GM18519 (cell line): ENCODE measurements around the gene MYO3B.
"Not testable (repeated sequence)": the region's sequence is repeated elsewhere in the genome, so short reads cannot be mapped to it uniquely, and the experiment has no call there.

Experiments
- ATAC-seq: cut with Tn5 transposase; IDR thresholded peaks from one replicate; pipeline ENCODE4 v1.9.1; 2021; ENCODE audit warnings: mild to moderate bottlenecking, moderate library complexity; ENCODE audit not compliant: unreplicated experiment, low FRiP score

Gene MYO3B

DNA sequence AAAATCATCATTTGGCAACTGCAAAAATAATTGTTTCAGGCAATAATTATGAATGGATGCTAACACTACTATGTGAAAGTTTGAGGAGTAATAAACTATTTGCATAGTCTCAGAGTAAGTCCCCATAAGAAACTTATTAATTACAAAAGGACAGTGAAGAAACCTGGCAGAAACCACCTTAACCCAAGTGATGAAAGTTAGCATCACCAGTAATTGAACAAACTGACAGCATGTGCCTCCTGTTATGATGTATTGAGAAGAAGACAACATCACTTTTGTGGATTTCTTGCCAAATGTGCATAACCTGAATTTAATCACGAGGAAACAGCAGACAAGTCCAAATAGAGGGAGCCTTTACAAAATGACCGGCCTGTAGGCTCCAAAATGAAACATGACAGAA lies 353.9 kb downstream of the MYO3B start:
- no peak for ATAC-seq

DNA sequence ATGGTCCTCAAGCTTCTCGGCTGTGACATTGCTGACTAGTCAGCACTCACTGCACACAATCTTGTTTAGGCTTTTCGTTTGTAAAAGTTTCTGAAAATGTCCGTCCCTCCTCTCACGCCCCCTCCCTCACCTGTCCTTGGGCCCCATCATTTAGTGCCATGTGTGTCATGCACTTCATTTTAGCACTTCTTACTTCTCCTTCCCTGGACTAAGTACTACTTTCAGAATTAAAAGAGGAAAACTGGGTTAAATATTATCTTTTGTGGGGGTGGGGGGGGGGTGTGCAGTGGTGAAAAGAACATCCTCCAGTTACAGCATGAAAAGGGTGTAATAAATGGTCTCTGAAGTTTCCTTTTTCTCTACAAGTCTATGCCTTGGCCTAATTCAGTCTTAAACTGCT lies 355.2 kb downstream of the MYO3B start:
- ATAC-seq: no peak

DNA sequence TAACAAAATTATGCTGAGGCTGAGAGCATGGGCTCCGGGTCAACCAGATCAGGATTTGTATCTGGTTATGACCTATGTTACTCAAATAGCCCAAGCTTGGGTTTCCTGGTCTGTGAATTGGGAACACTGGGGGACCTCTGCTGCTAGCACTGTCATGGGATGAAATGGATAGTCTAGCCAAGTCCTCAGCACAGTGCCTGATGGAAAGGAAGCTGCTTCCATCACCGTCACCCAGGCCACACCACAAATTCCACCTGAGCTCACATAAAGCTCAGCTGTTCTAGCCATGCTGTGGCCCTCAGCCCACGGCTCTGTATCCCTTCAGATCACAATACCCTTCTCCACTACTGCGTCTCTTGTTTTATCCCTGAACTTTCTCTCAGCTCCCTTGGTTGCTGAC lies 357.6 kb downstream of the MYO3B start:
- ATAC-seq: no peak

DNA sequence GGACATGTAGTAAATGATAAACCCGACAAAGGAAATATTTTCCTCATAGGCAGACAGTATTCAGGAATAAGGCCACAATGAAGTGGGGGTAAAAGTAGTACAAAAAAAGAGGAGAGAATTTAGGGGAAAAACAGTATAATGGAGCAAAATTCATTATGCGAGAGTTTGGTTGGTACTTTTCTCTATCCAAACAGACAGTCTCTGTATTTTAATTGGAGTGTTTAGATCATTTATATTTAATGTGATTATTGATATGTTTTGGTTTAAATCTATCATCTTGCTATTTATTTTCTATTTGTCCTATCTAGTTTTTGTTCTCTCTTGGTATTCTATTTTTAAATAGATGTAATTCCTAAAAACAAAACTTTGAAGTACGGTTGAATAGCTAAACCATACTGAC lies 366.9 kb downstream of the MYO3B start:
- no peak for ATAC-seq

DNA sequence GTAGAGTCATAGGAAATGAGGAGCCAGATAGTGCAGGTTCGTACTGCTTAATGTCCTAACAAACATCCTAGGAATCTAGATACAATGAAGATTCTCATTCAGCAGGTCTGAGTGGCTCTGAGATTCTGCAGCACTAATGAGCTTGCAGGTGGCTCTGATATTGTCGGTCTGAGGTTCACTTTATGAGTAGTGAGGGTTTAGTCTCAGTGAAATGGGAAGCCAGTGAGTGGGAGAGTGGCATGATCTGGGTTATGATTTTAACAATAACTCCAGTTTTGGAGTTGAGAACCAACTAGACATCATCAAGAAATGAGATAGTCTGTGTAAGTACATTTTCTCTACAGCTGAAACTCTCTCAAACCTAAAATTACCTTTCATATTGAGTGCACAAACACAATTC lies 370.4 kb downstream of the MYO3B start:
- no peak for ATAC-seq

DNA sequence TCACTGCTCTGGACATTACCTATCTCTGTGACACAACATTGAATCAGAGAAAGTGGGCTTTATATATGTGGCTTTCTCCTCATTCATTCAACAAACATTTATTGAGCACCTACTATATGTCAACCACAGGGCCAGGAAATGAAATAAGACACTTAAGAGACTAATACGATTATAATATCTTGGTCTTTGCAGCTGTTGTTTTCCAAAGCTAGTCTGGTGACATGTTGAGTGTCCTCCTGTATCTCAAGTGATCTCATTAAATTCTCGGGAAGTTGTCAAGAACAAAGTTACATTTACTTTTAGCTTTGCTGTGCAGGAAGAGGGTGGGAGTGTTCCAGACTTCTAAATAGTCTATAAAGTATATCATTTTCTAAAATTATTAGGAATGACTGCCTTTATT lies 372.6 kb downstream of the MYO3B start:
- no peak for ATAC-seq

DNA sequence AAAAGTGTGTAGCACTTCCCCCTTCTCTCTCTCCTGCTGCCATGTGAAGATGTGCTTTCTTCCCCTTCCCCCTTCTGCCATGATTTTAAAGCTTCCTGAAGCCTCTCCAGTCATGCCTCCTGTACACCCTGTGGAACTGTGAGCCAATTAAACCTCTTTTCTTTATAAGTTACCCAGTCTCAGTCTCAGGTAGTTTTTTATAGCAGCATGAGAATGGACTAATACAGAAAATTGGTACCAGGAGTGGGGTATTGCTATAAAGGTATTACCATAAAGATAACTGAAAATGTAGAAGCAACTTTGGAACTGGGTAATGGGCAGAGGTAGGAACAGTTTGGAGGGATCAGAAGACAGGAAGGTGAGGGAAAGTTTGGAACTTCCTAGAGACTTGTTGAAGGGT lies 374.0 kb downstream of the MYO3B start:
- not testable (repeated sequence) for ATAC-seq

DNA sequence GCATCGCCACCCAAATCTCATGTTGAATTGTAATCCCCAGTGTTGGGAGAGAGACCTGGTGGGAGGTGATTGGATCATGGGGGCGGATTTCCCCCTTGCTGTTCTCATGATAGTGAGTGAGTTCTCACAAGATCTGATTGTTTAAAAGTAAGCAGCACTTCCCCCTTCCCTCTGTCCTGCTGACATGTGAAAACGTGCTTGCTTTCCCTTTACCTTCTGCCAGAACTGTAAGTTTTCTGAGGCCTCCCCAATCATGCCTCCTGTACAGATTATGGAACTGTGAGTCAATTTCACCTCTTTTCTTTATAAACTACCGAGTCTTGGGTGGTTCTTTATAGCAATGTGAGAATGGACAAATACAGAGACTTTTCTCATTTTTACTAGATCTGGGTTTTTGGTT lies 375.8 kb downstream of the MYO3B start:
- ATAC-seq: no peak

DNA sequence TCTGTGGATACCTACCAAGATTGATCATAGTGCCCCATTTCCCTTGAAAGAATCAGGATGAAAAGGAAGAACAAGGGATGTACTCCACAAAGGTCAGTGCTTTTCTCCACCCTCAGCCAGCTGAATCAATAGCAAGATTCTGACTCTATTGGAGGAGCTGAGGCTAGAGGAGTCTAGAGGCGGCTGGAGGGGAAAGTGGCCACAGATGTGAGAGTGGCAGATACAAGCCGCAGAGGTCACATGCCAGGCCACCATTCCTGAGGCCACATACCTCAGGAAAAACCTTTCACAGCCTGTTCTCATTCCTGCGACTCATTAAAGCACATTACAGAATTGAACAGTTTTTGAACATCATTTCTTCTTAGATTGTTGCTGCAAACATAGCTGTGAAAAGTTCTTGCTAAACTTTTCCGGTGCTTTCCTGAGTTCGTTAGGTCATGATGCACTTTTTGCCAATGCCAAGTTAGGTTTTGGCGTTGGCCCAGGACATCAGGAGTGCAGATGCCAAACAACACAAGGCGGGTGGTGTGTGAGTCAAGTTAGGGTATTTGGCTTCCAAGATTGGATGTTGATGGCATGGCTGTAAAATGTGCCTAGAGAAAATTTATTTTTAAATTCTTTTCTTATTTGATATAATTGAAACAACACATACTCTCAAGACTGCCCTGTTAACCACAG lies 376.5 kb downstream of the MYO3B start:
- no peak for ATAC-seq

DNA sequence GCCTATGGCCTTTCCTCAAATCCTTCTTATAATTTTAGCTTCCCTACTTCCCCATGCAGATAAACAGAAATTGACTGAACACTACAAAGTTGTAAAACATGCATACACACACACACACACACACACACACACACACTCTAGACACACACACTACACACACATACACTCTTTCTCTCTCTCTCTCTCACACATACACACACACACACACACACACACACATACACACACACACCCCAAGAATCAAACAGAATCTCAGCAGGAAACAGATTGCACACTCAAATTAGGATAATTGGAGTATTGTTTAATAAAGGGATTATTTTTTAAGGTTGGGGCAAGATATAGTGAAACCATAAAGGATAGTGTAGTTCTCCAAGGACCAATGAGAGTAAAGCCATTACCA lies 385.0 kb downstream of the MYO3B start:
- ATAC-seq: no peak

DNA sequence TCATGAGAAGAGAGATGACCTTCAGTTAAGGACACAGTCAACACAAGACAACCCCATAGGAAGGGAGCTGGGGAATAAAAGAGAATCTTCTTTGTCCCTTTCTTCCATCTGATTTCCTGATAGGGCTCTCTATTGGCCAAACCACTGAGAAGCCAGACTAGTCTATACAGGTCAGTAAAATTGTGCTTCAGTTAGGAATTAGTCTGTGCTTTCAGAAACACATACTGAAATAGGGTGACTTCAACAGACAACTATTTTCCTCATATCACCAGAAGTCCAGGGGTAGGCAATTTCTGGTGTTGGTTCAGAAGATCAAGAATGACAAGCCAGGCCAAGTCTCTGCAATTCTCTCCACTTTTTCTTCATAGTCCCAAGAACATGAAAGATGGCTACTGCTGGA lies 385.5 kb downstream of the MYO3B start:
- no peak for ATAC-seq

DNA sequence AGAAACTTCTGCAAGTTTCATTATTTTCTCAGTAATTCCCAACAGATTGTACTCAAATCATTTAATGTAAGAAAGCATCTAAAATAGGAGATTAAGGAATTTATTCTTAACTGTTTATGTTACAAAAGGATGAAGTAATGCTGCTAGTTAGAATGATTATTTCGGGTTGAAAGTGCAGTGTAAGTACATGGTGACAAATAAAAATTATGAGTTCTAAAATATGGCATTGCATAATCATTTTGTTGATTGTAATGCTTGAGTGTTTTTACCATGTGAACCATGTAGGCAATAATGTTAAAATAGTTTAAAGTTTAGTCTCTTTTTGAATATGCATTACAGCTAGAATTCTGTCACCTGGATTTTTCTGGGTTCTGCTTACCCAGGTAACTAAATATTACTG lies 388.2 kb downstream of the MYO3B start:
- no peak for ATAC-seq

DNA sequence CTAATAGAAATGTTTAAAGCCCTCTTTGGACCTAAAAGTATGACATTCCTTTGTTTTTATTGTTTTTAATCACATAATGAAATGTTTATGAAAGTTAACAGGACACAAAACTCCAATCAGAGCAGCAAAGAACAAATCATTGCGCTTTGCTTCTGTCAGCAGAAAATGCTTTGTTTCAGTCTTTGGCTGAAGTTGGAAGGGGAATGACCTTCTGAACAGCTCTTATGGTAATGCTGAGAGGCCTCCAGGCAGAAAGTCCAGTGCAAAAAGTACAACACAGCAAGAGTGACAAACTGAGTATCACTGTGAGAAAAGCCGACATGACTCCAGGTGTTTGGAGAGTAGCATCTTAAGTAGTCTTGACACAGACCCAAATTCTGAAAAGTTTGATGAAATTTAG lies 389.5 kb downstream of the MYO3B start:
- no peak for ATAC-seq

DNA sequence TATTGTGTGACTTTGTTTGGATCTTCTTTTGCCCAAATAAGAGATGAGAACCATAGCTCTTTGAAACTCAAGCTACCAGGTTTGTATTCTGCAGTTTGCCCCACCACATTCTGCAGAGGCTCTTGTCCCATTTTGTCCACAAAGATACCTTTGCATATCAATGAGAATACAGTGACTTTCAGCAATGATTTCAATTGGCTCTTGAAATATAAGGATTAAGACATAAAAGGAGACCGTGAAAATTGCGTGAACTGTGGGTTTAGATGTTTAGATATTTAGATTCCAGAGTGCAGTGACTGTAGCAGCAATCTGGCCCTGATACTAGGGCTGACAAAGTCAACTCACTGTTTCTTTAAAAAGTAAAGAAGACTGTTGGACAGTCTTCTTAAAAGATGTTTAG lies 390.6 kb downstream of the MYO3B start:
- no peak for ATAC-seq

DNA sequence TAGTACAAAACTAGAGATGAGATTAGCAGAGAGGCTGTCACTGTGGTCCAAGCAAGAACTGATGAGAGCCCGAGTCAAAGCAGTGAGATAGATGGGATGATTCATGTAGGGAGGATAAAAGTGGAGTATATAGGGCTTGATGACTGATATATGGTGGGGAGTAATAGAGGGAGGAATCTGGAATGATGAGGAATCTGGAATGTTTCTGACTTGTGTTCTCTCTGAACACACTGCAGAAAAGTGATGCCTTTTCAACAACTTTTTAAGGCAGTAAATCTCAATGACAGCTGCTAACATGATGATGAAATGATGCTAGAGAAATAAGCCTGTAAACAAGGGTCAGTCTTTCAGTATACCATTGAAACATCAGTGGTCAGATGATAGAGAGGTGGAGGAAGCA lies 393.7 kb downstream of the MYO3B start:
- no peak for ATAC-seq

DNA sequence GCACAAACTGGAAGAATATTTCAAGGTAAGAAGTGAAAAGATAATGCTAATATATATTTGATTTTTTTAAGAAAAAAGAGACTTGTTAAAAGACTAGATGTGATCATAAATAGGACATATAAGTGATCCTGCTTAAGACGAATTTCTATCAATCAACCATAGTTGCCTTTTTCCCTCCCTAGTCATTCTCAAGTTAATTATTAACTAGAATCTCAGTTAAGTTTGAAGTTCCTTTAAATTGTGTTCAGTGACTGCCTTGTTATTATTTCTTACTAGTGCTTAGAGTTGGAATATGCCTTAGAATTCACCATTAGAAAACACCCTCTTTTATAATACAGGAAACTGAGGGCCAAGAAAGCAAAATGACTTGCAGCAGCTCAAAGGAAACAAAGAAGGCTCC lies 395.7 kb downstream of the MYO3B start:
- ATAC-seq: no peak

DNA sequence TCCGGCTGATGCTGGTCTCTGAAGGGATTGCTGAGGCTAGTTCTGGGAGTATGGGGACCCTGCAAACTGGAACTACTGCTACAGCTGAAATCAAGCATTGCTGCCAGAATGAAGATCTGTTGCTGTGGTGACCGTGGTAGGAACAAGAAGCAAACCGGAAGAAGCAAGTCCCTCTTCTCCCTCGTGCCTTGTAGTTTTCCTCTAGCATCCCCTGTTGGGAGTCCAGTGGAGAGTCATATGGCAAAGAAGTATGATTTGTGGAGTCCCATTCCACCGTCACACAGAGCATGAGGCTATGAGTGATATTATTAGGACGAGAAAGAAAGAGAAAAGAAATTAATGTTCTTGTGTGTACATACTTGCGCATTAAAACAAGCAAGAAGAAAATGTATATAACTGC lies 398.3 kb downstream of the MYO3B start:
- no peak for ATAC-seq

DNA sequence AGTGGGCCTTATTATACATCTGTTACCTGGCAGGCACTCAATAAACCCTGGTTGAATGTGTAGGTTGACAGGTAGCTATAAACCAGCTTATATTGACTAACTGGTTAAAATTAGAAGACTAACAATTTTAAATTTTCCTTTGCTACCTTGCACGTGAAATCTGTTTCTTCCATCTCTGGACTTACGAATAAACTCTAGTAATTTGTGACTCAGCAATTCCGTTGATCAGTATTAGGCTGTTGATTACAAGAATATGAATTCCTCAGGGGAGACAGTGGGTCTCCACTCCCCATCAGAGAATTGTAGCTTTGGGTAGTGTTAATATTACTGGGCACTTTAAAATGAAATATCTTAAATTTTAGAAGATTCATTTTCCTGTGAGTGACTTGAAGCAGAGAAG lies 399.4 kb downstream of the MYO3B start:
- ATAC-seq: no peak

DNA sequence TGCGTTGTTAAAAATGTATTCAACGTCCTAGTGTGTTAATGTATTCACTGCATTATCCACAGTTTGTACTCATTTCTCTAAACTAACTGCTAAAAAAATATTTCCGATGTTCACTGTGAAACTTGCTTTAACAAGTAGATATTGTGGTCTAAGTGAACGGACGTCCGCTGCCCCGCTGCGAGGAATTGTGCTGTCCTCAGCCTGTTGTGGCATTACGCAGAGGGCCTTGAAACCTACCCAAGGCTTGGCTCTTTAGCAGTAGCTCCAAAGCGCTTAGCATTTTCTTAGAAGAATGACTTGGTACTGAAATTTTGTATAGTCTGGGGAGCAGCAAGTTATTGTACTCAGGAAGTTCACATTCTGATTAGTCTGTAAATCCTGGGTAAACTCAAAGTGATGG lies 400.7 kb downstream of the MYO3B start:
- ATAC-seq: no peak

DNA sequence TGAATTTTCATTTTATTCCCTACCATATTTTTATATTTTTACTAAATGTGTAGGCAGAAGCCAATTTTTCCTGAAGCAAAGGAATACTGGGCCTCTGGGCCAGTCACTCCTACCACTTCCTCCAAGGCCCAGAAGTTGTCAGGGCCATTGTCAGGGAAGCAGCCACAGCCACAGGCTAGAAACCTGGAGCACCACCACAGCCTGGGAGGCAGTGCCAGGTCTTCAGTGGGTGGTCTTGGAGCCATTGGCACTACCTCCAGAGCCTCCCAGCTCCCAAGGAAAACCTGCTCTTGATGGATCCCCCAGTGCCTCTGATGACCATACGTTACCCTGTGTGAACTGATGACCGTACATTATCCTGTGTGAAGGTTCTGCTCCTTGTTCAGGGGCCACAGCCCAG lies 401.6 kb downstream of the MYO3B start:
- no peak for ATAC-seq

DNA sequence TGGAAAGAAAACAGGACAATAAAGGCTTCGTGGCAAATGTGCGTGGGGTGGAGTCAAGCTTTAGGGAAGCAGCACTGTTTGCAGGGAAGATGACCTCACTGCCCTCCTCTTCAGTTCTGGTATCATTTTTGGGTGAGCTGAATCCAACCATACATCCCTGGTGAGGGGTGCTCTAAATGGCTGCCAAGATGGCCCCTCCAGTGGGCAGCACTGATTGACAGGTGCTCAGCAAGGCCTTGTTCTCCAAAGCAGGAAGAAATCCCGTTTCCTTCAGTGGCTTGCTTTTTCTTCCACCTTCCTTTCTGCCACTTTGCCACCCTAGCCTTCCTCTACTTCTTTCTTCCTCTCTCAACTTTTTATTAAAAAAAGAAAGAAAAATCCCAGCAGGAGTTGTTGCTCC lies 404.4 kb downstream of the MYO3B start:
- no peak for ATAC-seq

DNA sequence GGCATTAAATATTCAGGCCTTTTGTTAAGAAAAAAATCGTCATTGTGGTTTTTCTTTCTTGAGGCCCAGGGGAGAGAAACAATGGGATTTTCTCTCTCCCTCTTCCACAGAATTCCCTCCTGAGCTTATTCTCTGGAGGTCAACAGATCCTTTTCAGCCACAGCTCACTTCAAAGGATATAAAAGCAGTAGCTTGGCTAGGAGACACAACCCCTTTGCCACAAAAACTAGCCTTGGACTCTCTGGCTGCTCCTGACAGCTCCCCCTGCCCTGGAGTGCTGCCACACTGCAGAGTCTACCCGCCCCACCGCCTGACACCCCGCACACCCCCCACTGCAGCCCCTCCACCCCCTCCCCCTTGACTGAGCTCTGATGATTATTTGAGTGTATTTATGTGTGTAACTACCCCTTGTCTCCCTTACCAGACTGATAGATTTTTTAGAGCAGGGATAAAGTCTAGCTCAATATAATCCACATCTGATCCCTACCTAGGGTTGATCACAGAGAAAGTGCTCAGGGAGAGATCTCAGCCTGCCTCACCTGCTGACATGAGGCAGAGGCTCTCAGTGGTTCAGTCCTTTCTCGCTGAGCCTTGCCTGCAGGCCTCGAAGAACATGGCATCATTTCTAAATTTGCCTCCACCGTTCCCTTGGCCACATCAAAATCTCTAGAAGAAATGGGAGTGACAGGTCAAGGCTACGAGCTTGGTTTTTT lies 405.0 kb downstream of the MYO3B start:
- ATAC-seq: no peak

DNA sequence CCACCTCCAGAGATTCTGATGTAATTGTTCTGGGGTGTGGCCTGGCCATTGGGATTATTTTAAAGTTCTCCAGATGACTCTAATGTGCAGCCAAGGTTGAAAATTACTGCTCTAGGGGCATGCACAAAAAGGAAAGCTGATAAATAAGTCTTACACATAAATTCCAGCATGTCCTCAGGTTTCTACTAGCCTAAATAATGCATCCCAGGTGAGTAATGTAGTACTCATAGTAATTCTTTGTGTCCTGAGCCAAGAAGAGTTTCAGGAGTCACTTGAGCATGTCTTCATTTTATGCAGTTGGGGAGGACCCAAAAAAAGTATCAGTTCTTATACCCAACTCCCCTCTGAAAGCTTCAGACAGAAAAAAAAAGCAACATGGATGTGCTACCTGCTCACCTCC lies 407.1 kb downstream of the MYO3B start:
- no peak for ATAC-seq
